Measurements from ENCODE around the gene SH2D1A. TPM values are rescaled to one million over a fixed set of nuclear protein-coding genes. Genes with fewer than 3 reads are reported as not detected.

Gene SH2D1A
- total RNA-seq, 1 experiment from 2014 or later: not detected

DNA sequence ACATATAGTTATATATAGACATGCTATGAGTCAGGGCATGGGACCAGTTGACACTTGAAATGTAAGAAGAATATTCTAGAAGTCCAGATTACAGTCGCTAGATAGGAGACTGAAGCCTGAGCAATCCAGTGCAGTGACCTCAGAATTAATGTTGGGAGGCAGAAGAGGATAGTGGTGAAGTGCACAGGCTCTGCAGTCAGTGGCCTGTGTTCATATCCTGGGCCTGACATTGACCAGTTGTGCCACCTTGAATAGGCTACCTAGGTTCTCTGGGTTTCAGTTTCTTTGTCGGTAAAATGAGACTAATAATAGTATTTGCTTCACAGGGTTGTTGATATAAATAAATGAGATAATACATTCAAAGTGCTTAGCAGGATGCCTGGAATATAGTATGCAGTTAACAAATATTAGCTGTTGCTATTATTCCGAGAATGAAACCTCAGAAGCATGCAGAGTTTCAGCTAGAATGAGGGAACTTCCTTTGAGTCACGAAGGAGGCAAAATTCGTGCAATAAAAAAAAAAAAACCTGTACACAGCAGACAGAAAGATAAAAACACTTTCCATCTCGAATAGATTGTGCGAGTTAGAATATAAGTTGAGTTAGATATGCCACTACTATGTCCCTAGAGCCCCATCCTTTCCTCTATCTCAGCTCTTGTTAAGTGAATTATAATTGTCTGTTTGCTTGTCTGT lies 4.0 kb upstream of the SH2D1A start:
- no peaks in the 10 kb centered on the region for H3K9me3 ChIP-seq (replicated peaks)
- H3K27ac ChIP-seq: no peak overlapping the region
- no peak overlapping the region for H3K4me3 ChIP-seq
- no peaks in the 10 kb centered on the region; the same call in 1 of the 2 replicates for H3K36me3 ChIP-seq
- DNase-seq: no peak
- 0 out of 2 replicates have a peak, but pooled peaks cover 3% of the 10 kb centered on the region for H3K27me3 ChIP-seq
- no peaks in the 10 kb centered on the region for H3K4me1 ChIP-seq

DNA sequence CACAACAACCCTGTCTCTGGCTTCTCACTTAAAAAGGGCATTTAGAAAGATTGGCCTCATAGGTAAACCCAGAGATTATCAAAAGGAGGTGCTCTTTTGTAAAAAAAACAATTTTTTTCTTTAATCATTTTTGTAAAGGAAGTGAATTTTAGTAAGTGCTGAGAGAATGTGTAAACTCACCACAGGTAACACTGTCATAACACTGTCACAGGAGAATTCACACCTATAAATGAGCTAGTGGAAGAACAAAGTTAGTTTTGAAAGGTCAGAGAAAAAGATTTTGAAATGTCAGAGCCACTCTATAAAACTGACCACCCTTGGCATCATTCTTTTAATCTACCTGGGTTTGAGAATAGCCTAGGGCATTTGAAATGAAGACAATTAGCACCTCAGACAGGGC lies 3.3 kb upstream of the SH2D1A start:
- DNase-seq: no peak

DNA sequence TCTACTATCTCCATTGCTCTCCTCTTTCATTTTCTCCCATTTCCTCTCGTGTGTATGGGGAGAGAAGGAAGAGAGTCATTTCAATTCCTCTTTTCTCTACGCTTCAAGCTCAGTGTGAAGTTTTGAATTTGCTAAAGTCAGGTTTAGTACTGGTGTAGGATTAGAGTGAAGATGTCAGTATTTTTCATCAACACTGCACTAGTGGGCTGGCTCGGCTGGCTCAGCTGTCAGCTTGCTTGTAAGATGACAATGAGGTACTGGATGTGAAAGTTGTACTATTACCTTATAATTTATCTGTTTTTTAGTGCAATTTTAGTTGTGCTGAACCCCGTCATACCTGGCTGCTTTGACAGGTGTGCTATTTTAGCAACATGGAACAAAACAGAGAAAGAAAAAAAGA lies 2.1 kb upstream of the SH2D1A start:
- Histone ChIP-seq H3K36me3 (no peaks in the 10 kb centered on the region; the same call in 1 of the 2 replicates), H3K9me3 (replicated peaks) (no peaks in the 10 kb centered on the region), H3K27ac (no peak overlapping the region), H3K4me3 (no peak overlapping the region), H3K27me3 (0 out of 2 replicates have a peak, but pooled peaks cover 3% of the 10 kb centered on the region), H3K4me1 (no peaks in the 10 kb centered on the region)
- no peak for DNase-seq

More for the DNA sequence above, 3.3 kb upstream of the SH2D1A start:
- Histone ChIP-seq H3K9me3 (replicated peaks) (no peaks in the 10 kb centered on the region), H3K27ac (no peak overlapping the region), H3K36me3 (no peaks in the 10 kb centered on the region; the same call in 1 of the 2 replicates), H3K27me3 (0 out of 2 replicates have a peak, but pooled peaks cover 3% of the 10 kb centered on the region), H3K4me1 (no peaks in the 10 kb centered on the region), H3K4me3 (no peak overlapping the region)

DNA sequence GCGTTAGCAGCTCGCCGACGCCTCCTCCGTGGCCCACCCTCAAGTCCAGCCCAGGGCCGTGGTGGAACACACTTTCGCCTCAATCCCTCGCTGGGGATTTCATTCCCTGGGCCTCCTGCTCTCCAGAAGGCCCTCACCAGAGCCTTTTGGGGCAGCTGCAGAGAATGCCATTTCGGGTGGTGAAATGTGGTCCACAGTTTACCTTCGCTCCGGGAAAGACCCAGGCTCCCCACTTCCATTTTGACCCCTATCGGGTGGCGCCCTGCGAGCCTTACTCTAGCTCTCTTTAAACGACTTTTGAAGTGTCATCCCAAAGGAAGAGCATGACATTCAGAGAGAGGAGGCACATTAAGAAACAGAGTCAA lies 496 bp downstream of the SH2D1A start:
- no peak overlapping the region for H3K27ac ChIP-seq
- no peaks in the 10 kb centered on the region for H3K36me3 ChIP-seq
- H3K4me3 ChIP-seq: no peak overlapping the region
- H3K4me1 ChIP-seq: no peaks in the 10 kb centered on the region
- no peak for DNase-seq
- no peaks in the 10 kb centered on the region; the same call in 1 of the 2 replicates for H3K27me3 ChIP-seq
- H3K9me3 ChIP-seq (replicated peaks): no peaks in the 10 kb centered on the region

DNA sequence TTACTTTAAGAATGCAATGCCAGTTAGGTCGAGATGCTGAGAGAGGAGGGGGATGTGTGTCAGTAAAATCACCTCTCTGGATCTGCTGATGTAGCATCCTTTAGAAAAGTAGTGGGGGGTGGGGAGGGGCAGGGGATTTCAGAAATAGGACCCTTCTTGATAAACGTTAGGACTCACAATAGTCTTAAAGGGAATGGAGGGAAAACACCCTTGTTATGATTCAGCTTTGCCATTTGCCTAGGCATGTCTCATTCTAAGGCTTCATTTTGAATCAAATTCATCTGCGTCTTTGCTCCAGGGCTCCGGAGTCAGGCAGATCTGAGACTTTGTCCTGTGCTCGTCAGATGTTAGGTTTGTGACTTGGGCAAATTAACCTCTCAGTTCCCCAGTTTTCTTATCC lies 879 bp downstream of the SH2D1A start:
- no peaks in the 10 kb centered on the region for H3K36me3 ChIP-seq
- no peak overlapping the region for H3K4me3 ChIP-seq
- no peaks in the 10 kb centered on the region for H3K4me1 ChIP-seq
- H3K27ac ChIP-seq: no peak overlapping the region
- DNase-seq: no peak
- no peaks in the 10 kb centered on the region; the same call in 1 of the 2 replicates for H3K27me3 ChIP-seq
- H3K9me3 ChIP-seq (replicated peaks): no peaks in the 10 kb centered on the region

DNA sequence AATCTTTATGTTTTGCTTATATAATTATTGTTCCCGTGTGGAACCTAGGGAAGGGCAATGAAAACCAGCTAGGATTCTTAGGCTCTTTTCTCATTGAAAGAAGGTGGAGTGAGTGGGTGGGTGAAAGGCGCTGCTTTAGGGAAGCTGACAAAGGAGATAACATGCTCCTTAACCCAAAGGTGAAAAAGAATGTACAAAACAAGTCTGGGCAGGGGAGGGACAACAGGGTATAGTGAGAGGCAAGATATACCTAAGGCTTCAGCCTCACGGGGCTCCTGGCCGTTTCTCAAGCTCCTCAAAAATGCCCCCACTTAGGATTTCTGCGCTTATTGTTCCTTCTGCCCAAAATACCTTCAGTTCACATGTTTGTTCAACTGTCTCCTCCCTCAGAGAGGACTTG lies 1.8 kb downstream of the SH2D1A start:
- no peak for DNase-seq
- Histone ChIP-seq H3K4me3 (no peak overlapping the region), H3K9me3 (replicated peaks) (no peaks in the 10 kb centered on the region), H3K27ac (no peak overlapping the region), H3K4me1 (no peaks in the 10 kb centered on the region), H3K36me3 (no peaks in the 10 kb centered on the region), H3K27me3 (no peaks in the 10 kb centered on the region; the same call in 1 of the 2 replicates)

DNA sequence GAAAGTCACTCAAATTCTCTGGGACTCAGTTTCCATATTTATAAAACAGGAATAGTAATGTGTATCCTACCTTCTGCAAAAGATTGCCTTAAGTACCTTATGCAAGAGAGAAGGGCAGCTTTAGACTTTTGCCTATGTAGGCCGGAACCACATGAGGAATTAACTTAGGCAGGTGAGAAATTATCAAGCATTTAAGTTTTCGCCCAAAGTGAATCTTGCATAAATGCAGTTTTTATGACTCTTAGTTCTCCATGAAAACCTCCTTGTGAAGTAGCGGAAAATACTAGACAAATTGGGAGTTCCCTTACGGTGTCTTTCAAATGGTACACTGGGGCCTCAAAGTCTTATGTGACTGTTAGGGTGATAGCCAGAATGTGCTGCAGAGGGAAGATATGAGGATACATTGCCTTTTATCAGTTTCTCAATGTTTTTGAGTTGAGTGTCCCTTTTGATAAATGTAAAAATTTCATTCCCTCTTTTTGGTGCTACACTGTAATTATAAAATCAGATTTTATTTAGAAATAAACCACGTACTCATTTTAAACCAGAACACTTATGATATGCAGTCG lies 2.6 kb downstream of the SH2D1A start:
- H3K27me3 ChIP-seq: no peaks in the 10 kb centered on the region; the same call in 1 of the 2 replicates
- no peak for DNase-seq
- H3K4me3 ChIP-seq: no peak overlapping the region
- H3K36me3 ChIP-seq: no peaks in the 10 kb centered on the region
- H3K9me3 ChIP-seq (replicated peaks): no peaks in the 10 kb centered on the region
- no peaks in the 10 kb centered on the region for H3K4me1 ChIP-seq
- H3K27ac ChIP-seq: no peak overlapping the region

DNA sequence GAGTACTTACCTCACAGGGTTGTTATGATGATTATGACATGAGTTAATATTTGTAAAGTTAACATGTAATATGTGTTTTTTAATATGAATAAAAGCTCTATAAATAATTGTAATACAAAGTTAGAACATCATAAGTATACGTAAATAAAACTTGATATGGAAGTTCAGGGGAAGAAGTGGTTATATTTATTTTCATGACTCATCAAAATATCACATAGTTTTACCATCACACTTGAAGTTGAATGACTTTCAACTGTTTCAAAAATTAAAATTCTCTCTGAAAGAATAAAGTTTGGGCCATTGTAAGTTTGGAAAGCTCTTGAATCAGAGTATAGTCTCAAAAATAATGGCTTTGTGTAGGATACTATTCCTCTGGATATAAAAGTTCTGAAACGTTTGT lies 8.3 kb downstream of the SH2D1A start:
- no peaks in the 10 kb centered on the region for H3K9me3 ChIP-seq (replicated peaks)
- no peaks in the 10 kb centered on the region for H3K4me1 ChIP-seq
- H3K27ac ChIP-seq: no peak overlapping the region
- H3K4me3 ChIP-seq: no peak overlapping the region
- H3K27me3 ChIP-seq: no peaks in the 10 kb centered on the region; the same call in 1 of the 2 replicates
- DNase-seq: no peak
- H3K36me3 ChIP-seq: no peaks in the 10 kb centered on the region

DNA sequence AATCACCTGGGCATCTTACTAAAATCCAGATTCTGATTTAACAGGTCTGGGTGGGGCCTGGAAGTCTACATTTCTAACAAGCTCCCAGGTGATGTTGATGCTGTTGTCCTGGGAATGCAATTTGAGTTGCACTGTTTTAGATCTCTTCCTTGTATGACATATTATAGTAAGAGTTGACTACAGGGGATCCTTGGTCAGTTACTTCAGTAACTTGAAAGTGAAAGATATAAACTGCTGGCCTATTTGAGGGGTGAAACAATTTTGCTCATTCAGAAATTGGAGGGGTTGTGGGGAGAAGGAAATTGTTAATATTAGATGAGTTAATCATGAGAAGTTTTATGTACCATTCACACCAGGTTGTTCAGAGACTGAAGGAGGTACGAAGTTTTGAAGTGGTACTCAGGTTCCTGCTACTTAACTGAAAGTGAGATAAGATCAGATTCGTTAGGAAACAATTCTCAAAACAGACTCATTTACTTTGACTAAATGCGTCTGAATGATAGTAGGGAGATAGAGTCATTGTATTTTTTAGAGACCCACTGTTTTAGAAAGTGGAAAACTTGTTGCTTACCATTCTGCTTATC lies 12.5 kb downstream of the SH2D1A start:
- H3K36me3 ChIP-seq: no peaks in the 10 kb centered on the region
- no peaks in the 10 kb centered on the region for H3K9me3 ChIP-seq (replicated peaks)
- no peak overlapping the region for H3K4me3 ChIP-seq
- no peak overlapping the region for H3K27ac ChIP-seq
- DNase-seq: no peak
- no peaks in the 10 kb centered on the region for H3K27me3 ChIP-seq
- no peaks in the 10 kb centered on the region for H3K4me1 ChIP-seq

DNA sequence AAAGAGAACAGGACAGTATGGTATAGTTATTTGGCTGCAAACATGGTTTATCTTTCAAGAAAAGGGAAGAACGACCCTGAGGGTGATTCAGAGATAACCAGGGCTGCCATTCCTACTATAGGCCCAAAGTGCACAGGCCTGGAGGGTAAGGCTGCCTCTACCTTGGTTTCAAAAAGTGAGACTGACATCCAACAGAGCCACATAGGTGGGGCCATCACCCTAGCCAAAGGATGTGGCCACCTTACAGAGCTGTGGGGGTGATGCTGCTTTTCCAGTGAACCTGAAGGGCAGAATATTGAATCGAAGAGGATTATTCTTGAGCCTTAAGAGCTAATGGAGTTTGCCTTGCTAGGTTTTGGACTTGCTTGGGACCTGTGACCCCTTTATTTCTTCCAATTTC lies 15.7 kb downstream of the SH2D1A start:
- Histone ChIP-seq H3K36me3 (no peaks in the 10 kb centered on the region), H3K9me3 (replicated peaks) (no peaks in the 10 kb centered on the region), H3K4me1 (no peaks in the 10 kb centered on the region), H3K27me3 (no peaks in the 10 kb centered on the region), H3K4me3 (no peak overlapping the region), H3K27ac (no peak overlapping the region)
- no peak for DNase-seq

DNA sequence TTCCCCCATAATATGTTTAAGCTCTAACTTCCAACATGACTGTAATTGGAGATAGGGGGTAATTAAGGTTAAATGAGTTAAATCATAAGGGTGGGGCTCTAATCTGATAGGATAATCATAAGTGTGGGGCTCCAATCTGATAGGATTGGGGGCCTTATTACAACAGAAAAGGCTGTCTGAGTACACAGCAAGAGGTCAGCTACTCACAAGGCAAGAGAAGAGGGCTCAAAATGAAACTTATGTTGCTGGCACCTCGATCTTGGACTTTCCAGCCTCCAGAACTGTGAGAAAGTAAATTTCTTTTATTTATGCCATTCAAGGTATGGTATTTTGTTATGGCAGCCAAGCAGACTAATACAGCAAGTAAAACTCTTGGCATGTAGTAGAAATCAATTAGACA lies 16.4 kb downstream of the SH2D1A start:
- DNase-seq: no peak
- H3K27ac ChIP-seq: no peak overlapping the region
- no peaks in the 10 kb centered on the region for H3K9me3 ChIP-seq (replicated peaks)
- H3K4me3 ChIP-seq: no peak overlapping the region
- no peaks in the 10 kb centered on the region for H3K36me3 ChIP-seq
- H3K4me1 ChIP-seq: no peaks in the 10 kb centered on the region
- no peaks in the 10 kb centered on the region for H3K27me3 ChIP-seq

DNA sequence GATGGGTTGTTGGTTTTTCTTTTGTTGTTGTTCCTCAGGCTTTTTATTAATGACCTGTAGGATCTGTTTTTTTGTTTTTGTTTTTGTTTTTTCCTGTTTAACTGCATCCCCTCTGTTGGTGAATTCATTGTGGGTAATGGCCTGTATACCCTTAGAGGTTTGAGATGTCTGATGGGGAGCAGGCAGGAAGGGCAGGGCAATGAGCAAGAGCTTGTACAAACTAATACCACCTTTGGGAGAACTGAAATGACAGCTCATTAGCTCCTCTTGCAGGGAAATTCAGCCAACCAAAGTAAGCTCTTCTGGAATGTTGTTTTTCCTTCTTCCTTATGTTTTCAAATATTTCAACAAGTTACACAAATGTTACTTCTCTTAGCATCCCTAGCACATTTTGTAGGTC lies 23.4 kb downstream of the SH2D1A start:
- Histone ChIP-seq H3K27ac (no peak overlapping the region), H3K9me3 (replicated peaks) (no peaks in the 10 kb centered on the region), H3K27me3 (no peaks in the 10 kb centered on the region), H3K4me1 (no peaks in the 10 kb centered on the region), H3K36me3 (no peaks in the 10 kb centered on the region), H3K4me3 (no peak overlapping the region)
- no peak for DNase-seq

DNA sequence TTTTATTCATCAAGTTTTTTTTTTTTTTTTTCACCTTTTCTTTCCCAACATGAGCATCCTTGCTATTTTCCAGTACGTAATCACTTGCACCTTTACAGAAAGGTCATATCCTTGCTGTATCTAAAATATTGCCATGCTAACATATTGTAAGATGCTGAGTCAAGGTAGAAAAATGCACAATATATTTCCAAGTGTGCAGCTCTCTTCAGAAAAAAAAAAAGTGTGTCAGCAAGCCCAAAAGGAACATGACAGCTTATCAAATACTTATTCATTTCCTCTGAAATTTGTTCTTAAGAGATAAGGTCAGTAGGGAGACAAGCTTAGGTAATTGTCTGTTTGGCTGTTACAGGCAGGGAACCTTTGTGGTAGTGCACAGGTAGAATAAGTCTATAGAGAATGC lies 27.0 kb downstream of the SH2D1A start:
- H3K27ac ChIP-seq: no peak overlapping the region
- no peaks in the 10 kb centered on the region for H3K27me3 ChIP-seq
- H3K4me3 ChIP-seq: no peak overlapping the region
- H3K36me3 ChIP-seq: no peaks in the 10 kb centered on the region
- DNase-seq: no peak
- no peaks in the 10 kb centered on the region for H3K4me1 ChIP-seq
- no peaks in the 10 kb centered on the region for H3K9me3 ChIP-seq (replicated peaks)

DNA sequence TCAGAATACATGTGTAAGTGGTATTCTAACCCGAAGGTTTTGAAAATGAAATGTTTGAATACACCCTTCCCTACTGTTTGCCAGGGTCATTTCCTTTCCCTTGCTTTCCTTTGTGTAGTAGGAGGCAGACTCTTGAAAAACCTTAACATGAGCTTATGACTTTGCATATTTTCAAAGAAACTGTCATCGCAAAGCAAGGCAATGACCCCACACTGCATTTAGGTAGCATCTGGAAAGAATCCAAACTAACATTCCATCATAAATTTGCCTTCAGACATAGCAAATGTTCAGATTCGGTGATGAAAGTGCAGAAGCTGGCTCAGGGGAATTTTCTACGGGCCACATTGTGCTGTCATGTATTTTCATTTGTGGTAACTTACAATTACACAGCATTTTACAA lies 32.3 kb downstream of the SH2D1A start:
- Histone ChIP-seq H3K9me3 (replicated peaks) (no peaks in the 10 kb centered on the region), H3K36me3 (no peaks in the 10 kb centered on the region), H3K27me3 (peaks cover 4% of the 10 kb centered on the region; the same call in 1 of the 2 replicates), H3K27ac (no peak overlapping the region), H3K4me3 (no peak overlapping the region), H3K4me1 (no peaks in the 10 kb centered on the region)
- no peak for DNase-seq

DNA sequence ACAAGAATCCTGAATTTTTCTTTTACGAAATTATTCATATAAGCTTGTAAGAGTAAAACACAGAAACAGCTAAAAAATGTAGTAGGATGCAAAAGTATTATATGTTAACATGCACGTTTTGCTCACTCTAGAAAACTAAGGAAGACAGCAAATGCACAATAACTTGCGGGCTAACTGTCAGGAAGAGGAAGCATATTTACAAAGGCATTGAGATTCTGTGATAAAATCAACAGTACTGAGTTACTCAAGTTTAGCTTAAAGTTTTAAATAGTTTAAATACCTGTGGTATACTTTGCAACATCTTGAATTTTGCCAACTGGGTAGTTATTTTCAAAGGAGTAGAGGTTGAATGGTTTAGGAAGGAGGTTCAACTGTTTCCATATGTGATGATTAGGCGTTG lies 37.0 kb downstream of the SH2D1A start:
- Histone ChIP-seq H3K4me1 (no peaks in the 10 kb centered on the region), H3K36me3 (no peaks in the 10 kb centered on the region), H3K27me3 (peaks cover 4% of the 10 kb centered on the region; the same call in 1 of the 2 replicates), H3K9me3 (replicated peaks) (no peaks in the 10 kb centered on the region), H3K27ac (no peak overlapping the region), H3K4me3 (no peak overlapping the region)
- DNase-seq: no peak

Data from SJCRH30 (cell line).